ENCODE measurements around the gene SCN4A. TPM values are rescaled to one million over a fixed set of nuclear protein-coding genes. Genes with fewer than 3 reads are reported as not detected.
"Not testable (repeated sequence)": the region's sequence is repeated elsewhere in the genome, so short reads cannot be mapped to it uniquely, and the experiment has no call there.

Gene SCN4A
- total RNA-seq, 1 experiment from 2014 or later, result not detected

GRCh38 chr17:63986821-63987220, 14.1 kb upstream of the SCN4A start:
- no peak for DNase-seq (ENCODE audit: low read depth)

GRCh38 chr17:63985387-63986140, 12.8 kb upstream of the SCN4A start:
- DNase-seq (ENCODE audit: low read depth), result no peak

GRCh38 chr17:63984651-63985386, 12.1 kb upstream of the SCN4A start:
- peak; percentile 86 for DNase-seq (ENCODE audit: low read depth)

GRCh38 chr17:63984236-63984635, 11.5 kb upstream of the SCN4A start:
- no peak for DNase-seq (ENCODE audit: low read depth)

GRCh38 chr17:63983320-63983719, 10.6 kb upstream of the SCN4A start:
- no peak for DNase-seq (ENCODE audit: low read depth)

- not testable (repeated sequence) for DNase-seq (ENCODE audit: low read depth)
These were observed 9.9 kb upstream of the SCN4A start for GRCh38 chr17:63982641-63983040.

GRCh38 chr17:63978272-63979200, 5.8 kb upstream of the SCN4A start:
- no peak for DNase-seq (ENCODE audit: low read depth)

- no peak for DNase-seq (ENCODE audit: low read depth)
These were observed 4.0 kb upstream of the SCN4A start for GRCh38 chr17:63976702-63977101.

- DNase-seq (ENCODE audit: low read depth), result no peak
These were observed 2.9 kb upstream of the SCN4A start for GRCh38 chr17:63975541-63976092.

- DNase-seq (ENCODE audit: low read depth), result peak; percentile 88
These were observed 2.0 kb upstream of the SCN4A start for GRCh38 chr17:63974594-63975192.

- DNase-seq (ENCODE audit: low read depth), result peak; percentile 38
These were observed 1.3 kb upstream of the SCN4A start for GRCh38 chr17:63973930-63974593.

- no peak for DNase-seq (ENCODE audit: low read depth)
These were observed 529 bp upstream of the SCN4A start for GRCh38 chr17:63973247-63973646.

GRCh38 chr17:63969278-63969677, 3.4 kb downstream of the SCN4A start:
- DNase-seq (ENCODE audit: low read depth), result no peak

GRCh38 chr17:63967953-63968352, 4.8 kb downstream of the SCN4A start:
- peak; percentile 58 for DNase-seq (ENCODE audit: low read depth)

- no peak for DNase-seq (ENCODE audit: low read depth)
These were observed 6.0 kb downstream of the SCN4A start for GRCh38 chr17:63966646-63967264.

GRCh38 chr17:63963123-63963522, 9.6 kb downstream of the SCN4A start:
- no peak for DNase-seq (ENCODE audit: low read depth)

GRCh38 chr17:63962298-63962744, 10.4 kb downstream of the SCN4A start:
- DNase-seq (ENCODE audit: low read depth), result no peak

GRCh38 chr17:63961355-63962212, 11.1 kb downstream of the SCN4A start:
- peak; percentile 32 for DNase-seq (ENCODE audit: low read depth)

- no peak for DNase-seq (ENCODE audit: low read depth)
These were observed 12.3 kb downstream of the SCN4A start for GRCh38 chr17:63960430-63960829.
